Calu3 (cell line): ENCODE measurements around the gene CHI3L2. TPM values are rescaled to one million over a fixed set of nuclear protein-coding genes. Genes with fewer than 3 reads are reported as not detected.
"Not testable (repeated sequence)": the region's sequence is repeated elsewhere in the genome, so short reads cannot be mapped to it uniquely, and the experiment has no call there.

Experiments
- BruUV-seq: library from RNA; stranded (reverse); fragments of 400-500 nt; replicated peaks from 2 replicates; lab custom pipeline; 2021; lab: Mats Ljungman, UMichigan
- CTCF ChIA-PET: fragments of 300-600 bp; sonication (Branson Sonifier 250); formaldehyde crosslinking; loops from one replicate; lab custom pipeline; 2022; ENCODE audit warnings: antibody characterized with exemption; lab: Charles Lee
- DNase-seq: peaks from one replicate; pipeline ENCODE4 v3.0.0; 2022
- H3K27ac Mint-ChIP-seq: one replicate; pipeline ENCODE4 v1.8.0; 2022; ENCODE audit warnings: mixed read lengths; ENCODE audit not compliant: unreplicated experiment
- H3K27me3 Mint-ChIP-seq: one replicate; pipeline ENCODE4 v1.8.0; 2022; ENCODE audit warnings: mixed read lengths; ENCODE audit not compliant: unreplicated experiment
- H3K36me3 Mint-ChIP-seq: one replicate; pipeline ENCODE4 v1.8.0; 2022; ENCODE audit warnings: mild to moderate bottlenecking, moderate library complexity, mixed read lengths; ENCODE audit not compliant: insufficient read depth, unreplicated experiment
- H3K4me1 Mint-ChIP-seq: one replicate; pipeline ENCODE4 v1.8.0; 2022; ENCODE audit warnings: mild to moderate bottlenecking, low read depth, mixed read lengths; ENCODE audit not compliant: unreplicated experiment
- H3K4me3 Mint-ChIP-seq: one replicate; pipeline ENCODE4 v1.8.0; 2022; ENCODE audit warnings: mild to moderate bottlenecking, low read depth, moderate library complexity, mixed read lengths; ENCODE audit not compliant: unreplicated experiment
- H3K9me3 Mint-ChIP-seq: one replicate; pipeline ENCODE4 v1.8.0; 2022; ENCODE audit warnings: low read depth, mixed read lengths; ENCODE audit not compliant: unreplicated experiment
- CTCF ChIP-seq: fragments of 200-600 bp; IDR thresholded peaks from one replicate; pipeline ENCODE4 v1.8.0; 2022; ENCODE audit warnings: antibody characterized with exemption; ENCODE audit not compliant: unreplicated experiment
- intact Hi-C: fragments of 100-400 bp; cut with micrococcal nuclease; formaldehyde crosslinking; loops from one replicate; pipeline ENCODE4 v1.10.0; 2022; ENCODE audit not compliant: unreplicated experiment
- total RNA-seq: library from RNA; stranded (reverse); gene quantifications from 2 replicates; pipeline ENCODE4 v1.2.3, GENCODE V29; 2022

CHI3L2 gene
- total RNA-seq, 1 experiment from 2014 or later: 0.52 TPM

GRCh38 chr1:111213412-111213811, 14.1 kb upstream of the CHI3L2 start:
- BruUV-seq: no TSS peak
- TF ChIP-seq CTCF: no peak
- Mint-ChIP-seq H3K4me1 (no peaks in the 10 kb centered on the region), H3K9me3 (no peaks in the 10 kb centered on the region), H3K4me3 (no peak overlapping the region), H3K27ac (no peak overlapping the region), H3K36me3 (no peaks in the 10 kb centered on the region), H3K27me3 (no peaks in the 10 kb centered on the region)
- no peak for DNase-seq
- intact Hi-C loops: no loop called here
- CTCF ChIA-PET: no interaction called here

GRCh38 chr1:111214074-111214801, 13.3 kb upstream of the CHI3L2 start:
- CTCF ChIA-PET: interaction anchor here (0.7 kb wide), 1 partner anchor 14 kb away, joined by 4 read pairs; no protein-coding TSS in a partner anchor
- DNase-seq: no peak
- Mint-ChIP-seq H3K4me3 (no peak overlapping the region), H3K27ac (no peak overlapping the region), H3K27me3 (no peaks in the 10 kb centered on the region), H3K36me3 (no peaks in the 10 kb centered on the region), H3K4me1 (no peaks in the 10 kb centered on the region), H3K9me3 (no peaks in the 10 kb centered on the region)
- no TSS peak for BruUV-seq
- no peak for TF ChIP-seq CTCF
- intact Hi-C loops: no loop called here

GRCh38 chr1:111214884-111215283, 12.6 kb upstream of the CHI3L2 start:
- Mint-ChIP-seq H3K27me3 (no peaks in the 10 kb centered on the region), H3K9me3 (no peaks in the 10 kb centered on the region), H3K4me1 (no peaks in the 10 kb centered on the region), H3K4me3 (no peak overlapping the region), H3K27ac (no peak overlapping the region), H3K36me3 (no peaks in the 10 kb centered on the region)
- DNase-seq: no peak
- BruUV-seq: no TSS peak
- intact Hi-C loops: no loop called here
- CTCF ChIA-PET: interaction anchor here (0.7 kb wide), 1 partner anchor 14 kb away, joined by 4 read pairs; no protein-coding TSS in a partner anchor
- TF ChIP-seq CTCF: no peak

- DNase-seq, intact Hi-C loops, H3K27me3 Mint-ChIP-seq, H3K36me3 Mint-ChIP-seq, BruUV-seq, H3K4me3 Mint-ChIP-seq, H3K4me1 Mint-ChIP-seq, CTCF ChIA-PET, H3K27ac Mint-ChIP-seq, H3K9me3 Mint-ChIP-seq: not testable (repeated sequence)
Observed at GRCh38 chr1:111215285-111215684, 12.2 kb upstream of the CHI3L2 start.

GRCh38 chr1:111216751-111217150, 10.8 kb upstream of the CHI3L2 start:
- Mint-ChIP-seq H3K36me3 (no peaks in the 10 kb centered on the region), H3K27me3 (no peaks in the 10 kb centered on the region), H3K4me3 (no peak overlapping the region), H3K9me3 (no peaks in the 10 kb centered on the region), H3K27ac (no peak overlapping the region), H3K4me1 (peaks cover 6% of the 10 kb centered on the region)
- DNase-seq: no peak
- CTCF ChIA-PET: no interaction called here
- intact Hi-C loops: no loop called here
- TF ChIP-seq CTCF: no peak
- BruUV-seq: no TSS peak
